Left renal cortex interstitium (tissue), 4 donors: ENCODE data around the gene SYT7. TPM values are rescaled to one million over a fixed set of nuclear protein-coding genes. Genes with fewer than 3 reads are reported as not detected.

Experiments used
- DNase-seq, 4 donors: peaks; one replicate each; pipeline ENCODE4 v3.0.0-alpha.2; 2013; ENCODE audit warnings: low read depth in 4 of 4, low spot score in 2 of 4, missing footprints in 1 of 4
- polyA plus RNA-seq, 4 donors: library from polyadenylated mRNA; unstranded; fragments of 120-200 nt; gene quantifications; one replicate each; pipeline ENCODE4 v1.2.1, GENCODE V29; 2013; ENCODE audit not compliant: insufficient read length in 4 of 4

Gene SYT7
- polyA plus RNA-seq, 4 donors = 4.9 to 7.1 (median 6.0) TPM

- DNase-seq = no peak
Observed at GRCh38 chr11:61539831-61540357, 41.0 kb downstream of the SYT7 start.

- DNase-seq = no peak
Observed at GRCh38 chr11:61539006-61539405, 41.9 kb downstream of the SYT7 start.

- no peak for DNase-seq
Observed at GRCh38 chr11:61538636-61538961, 42.3 kb downstream of the SYT7 start.

DNA sequence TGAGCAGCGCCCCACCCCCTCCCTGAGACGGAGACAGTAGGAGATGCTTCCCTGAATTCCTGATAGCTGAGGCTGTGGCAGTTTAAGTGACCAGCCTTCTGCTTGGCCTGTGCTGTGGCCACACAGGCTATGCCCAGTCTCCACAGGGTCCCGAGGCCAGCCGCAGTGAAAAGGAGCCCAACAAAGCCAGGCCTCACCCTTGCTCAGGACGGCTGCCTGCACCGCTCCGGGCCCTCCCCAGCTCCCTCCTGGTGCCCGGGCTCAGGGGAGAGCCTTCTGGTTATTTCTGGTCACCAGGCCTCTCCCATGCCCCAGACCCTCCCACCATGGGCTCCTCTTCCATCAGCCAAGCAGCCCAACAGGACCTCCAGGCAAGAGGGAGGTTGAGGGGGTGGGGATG lies 43.5 kb downstream of the SYT7 start:
- DNase-seq = no peak

GRCh38 chr11:61536676-61537270 lies 44.1 kb downstream of the SYT7 start:
- no peak for DNase-seq

DNA sequence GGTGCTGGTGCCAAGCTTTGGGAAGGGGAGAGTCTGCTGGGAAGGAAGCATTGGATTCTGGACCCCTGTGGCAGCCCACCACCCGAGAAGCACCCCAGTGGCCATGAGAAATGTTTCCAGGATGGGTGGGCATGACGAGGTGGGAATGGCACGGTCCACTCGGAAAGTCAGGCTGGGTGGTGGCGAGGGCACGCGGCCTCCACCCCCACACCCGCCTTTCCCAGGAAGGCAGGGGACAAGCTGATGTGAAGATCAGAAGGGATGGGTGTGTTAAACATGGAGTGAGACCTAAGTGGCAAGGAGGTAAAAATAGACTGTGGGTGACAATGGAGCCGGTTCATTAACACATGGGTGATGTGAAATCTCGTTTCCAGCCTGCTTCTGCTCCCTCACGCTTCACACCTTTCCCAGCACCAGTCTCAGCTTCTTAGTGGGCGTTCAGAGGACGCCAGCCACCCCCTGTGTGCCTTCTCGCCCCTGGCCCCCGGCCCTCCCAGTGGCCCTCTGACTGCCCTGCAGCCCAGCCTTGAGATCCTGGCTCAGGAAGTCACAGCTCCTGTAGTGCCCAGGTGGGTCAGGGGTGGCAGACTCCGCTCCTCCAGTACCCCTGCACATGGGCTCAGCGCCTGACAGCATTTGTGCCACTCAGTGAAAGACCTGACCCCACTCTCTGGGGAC lies 44.7 kb downstream of the SYT7 start:
- DNase-seq = no peak

DNA sequence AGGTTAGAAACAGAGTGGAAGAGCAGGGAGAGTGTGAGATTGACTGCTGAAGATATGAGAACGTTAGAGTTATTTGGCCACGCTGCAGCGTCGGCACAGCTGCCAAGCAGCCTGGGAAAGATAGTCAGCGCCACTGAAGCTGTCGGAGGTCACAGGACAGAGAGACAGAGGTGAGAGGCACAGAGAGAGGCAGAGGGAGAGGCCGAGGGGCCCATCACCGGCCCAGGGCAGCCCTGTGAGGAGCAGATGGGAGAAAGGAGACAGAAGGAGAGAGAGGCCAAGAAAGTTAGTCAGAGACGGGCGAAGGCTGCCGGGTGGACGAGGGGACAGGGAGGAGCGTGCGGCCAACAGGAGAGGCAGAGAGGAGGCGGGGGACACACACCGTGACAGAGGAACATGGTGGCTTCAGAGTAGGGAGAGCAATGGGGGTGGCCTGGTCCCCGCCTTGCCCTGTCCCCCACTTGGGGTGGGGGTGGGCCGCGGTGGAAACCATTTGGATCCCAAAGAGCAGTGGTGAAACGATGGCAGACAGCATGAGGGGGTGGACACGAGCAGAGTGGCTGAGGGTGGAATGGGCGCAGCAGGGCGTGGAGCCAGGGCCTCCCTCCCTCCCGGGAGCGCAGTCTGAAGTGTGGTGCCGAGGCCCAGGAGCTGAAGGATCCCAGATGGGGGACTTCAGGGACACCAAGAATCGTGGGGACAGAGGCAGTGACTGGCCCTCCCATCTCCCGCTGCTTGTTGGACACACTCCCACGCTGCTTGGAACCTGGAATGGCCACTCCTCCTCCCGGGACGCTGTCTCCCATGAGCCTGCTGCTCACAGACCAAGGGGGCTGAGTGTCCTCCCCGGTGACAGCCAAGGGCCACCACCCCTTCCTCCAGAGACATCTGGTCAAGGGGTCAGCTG lies 45.7 kb downstream of the SYT7 start:
- DNase-seq = no peak

- DNase-seq = no peak
Observed at GRCh38 chr11:61534025-61534932, 46.6 kb downstream of the SYT7 start.

DNA sequence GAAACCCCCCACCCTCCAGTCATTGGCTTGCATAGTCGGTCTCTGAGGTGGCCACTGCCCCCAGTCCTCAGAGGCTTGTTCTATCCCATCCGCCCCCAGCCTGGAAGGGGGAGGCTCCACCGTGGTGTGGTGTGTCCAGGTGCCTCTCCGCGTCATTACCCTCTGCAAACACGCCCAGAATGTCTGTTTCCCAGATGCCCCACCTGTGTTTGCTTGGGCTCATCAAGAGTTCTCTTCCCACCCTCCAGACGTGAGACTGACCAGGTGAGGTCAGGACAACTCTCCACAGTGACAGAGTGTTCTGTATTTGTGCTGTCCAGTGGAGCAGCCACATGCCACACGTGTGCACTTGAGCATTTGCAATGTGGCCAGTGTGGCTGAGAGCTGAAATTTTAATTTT lies 47.5 kb downstream of the SYT7 start:
- no peak for DNase-seq

- DNase-seq = no peak
Observed at GRCh38 chr11:61533039-61533375, 47.9 kb downstream of the SYT7 start.

DNA sequence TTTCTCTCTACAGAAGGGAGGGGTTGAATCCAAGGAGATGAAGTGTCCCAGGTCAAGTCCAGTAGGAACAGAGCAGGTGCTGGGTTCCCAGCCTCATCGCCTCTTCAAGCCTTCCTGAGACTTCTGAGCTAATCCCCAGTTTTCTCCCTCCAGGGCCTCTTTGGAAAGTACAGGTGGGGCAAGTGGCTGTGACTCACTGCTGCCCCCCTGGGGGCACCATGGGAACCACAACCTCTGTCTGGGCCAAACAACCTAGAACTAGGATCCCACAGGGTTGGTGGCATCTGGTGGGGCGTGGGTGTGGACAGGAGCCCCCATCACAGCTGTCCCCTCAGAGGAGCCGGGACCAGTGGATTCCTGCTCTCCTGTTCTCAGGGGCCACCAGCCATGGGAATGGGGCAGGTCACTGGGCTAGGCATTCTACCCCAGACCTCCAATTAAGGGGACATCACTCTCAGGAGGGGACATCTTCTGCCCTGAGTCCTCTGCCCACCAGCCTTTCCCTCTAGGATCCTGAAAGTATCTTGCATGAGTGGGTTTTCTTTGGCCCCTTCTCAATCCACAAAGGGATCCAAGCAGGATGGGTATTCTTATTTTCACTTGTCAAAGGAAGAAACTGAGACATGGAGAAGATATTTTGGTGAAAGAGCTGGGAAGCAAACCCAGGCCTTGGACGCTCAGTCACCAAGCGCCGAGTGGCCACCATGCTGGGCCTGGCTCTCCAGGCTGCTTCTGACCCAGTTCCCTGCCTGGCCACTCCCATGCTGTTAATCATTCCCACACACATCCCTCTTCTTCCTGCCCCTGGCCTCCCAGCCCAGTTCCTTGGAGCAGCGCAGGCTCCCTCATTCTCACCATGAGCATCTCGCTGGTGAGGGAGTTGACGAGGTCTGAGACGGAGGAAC lies 48.5 kb downstream of the SYT7 start:
- no peak for DNase-seq

- no peak for DNase-seq
Observed at GRCh38 chr11:61531044-61531443, 49.8 kb downstream of the SYT7 start.

DNA sequence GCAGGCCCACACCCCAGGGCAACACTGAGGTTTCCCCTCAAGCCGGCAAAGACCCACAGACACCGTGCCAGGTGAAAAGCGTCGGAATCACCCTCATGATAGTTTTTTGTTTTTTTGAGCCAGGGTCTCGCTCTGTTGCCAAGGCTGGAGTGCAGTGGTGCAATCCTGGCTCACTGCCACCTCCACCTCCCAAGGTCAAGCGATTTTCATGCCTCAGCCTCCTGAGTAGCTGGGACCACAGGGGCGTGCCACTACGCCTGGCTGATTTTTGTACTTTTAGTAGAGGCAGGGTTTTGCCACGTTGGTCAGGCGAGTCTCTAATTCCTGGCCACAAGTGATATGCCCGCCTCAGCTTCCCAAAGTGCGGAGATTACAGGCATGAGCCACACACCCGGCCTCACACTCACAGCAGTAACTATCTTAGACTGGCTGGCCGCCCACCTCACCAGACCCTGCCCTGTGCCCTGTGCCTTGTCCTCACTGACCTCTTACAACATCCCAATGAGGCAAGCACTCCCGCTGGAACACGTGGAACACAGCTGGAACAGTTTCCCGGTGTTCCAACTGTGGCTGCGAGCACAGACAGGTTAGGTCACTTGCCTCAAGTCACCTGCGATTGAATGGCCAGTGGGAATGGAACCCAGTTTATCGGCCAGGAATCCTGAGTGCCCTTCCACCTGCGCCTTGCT lies 51.2 kb downstream of the SYT7 start:
- no peak for DNase-seq

- no peak for DNase-seq
Observed at GRCh38 chr11:61528114-61528513, 52.8 kb downstream of the SYT7 start.

DNA sequence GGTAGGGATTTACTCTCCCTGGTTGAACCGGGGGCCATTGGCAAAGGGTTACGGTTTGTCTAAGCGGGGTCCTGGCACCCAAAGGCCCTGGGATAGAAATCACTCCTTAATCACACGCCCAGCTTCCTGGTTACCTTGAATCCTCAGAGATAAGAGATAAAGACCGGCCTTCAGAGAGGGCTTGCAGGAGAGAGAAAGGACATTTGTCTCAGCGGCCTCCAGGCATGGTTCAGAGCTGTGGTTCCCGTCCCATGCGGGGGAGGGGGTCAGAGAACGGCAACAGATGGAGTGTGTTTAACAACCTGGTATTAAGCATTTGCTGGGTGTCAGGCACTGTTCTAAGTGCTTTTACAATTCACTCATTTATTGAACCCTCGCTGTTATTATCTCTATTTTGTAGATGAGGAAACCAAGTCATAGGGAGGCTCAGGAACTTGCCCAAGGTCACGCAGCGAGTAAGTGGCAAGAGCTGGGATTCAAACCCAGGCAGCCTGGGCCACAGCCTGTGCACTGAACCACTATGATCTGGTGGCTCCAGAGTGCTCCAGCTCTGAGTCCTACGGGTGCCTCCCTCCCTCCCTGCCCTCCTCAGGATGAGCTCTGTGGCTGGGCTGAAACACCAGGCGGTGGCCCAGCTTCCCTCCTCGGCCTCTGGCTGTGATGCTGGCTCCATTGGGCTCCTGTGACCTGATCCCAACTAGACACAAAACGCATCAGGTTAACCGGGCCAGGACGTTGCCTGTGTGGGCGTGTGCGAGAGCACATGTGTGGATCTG lies 53.7 kb downstream of the SYT7 start:
- DNase-seq = no peak

DNA sequence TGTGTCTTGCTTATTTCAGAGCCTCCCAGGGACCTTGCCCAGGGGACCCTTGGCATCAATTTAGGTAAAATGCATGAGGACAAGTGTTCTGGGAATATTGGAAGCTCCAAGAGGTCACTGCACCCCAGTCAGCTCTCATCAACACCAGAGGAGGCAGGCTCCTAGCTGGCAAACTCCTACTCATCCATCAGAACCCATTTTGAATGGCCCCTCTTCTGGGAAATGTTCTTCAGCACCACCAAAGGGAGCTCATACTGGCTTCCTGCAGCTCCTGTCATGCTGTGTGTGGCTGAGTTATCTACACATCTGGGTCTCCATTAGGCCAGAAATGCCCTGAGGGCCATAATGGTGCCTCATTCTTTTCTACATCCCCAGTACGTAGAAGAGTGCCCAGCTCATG lies 54.6 kb downstream of the SYT7 start:
- DNase-seq = no peak

GRCh38 chr11:61524963-61525587 lies 55.8 kb downstream of the SYT7 start:
- no peak for DNase-seq

- no peak for DNase-seq
Observed at GRCh38 chr11:61524446-61524845, 56.4 kb downstream of the SYT7 start.
